HEK293 (cell line): Measurements from ENCODE around the gene SPON1.

Experiments
- CTCF ChIA-PET: fragments of 350-600 bp; formaldehyde crosslinking; extraction: SDS; loops from one replicate; lab custom pipeline; 2021; ENCODE audit warnings: antibody characterized with exemption; lab: Yijun Ruan, JAX
- POLR2A ChIA-PET: fragments of 300-600 bp; formaldehyde crosslinking; extraction: SDS; loops from one replicate; lab custom pipeline; 2020; ENCODE audit warnings: antibody characterized with exemption, inconsistent platforms; lab: Yijun Ruan, JAX
- H3K27ac ChIP-seq: fragments of 200-500 bp; sonication (Bioruptor generic); 2 replicates; pipeline ENCODE4 v1.5.1; 2014; ENCODE audit warnings: low read depth, low read length, control low read depth, inconsistent platforms; ENCODE audit errors: extremely low read depth
- H3K36me3 ChIP-seq, 2 experiments: fragments of 200-500 bp in 1 of 2; sonication (Bioruptor generic) in 1 of 2; 1 replicate in 1 of 2; 2 replicates in 1 of 2; pipeline ENCODE4 v1.5.1; 2014 to 2017; ENCODE audit warnings: inconsistent platforms in 2 of 2, low read length in 2 of 2; ENCODE audit not compliant: control insufficient read depth in 2 of 2, insufficient read depth in 1 of 2
- H3K4me1 ChIP-seq: fragments of 200-500 bp; sonication (Bioruptor generic); 2 replicates; pipeline ENCODE4 v1.5.1; 2014; ENCODE audit warnings: mild to moderate bottlenecking, low read length, inconsistent platforms; ENCODE audit not compliant: control insufficient read depth, insufficient read depth
- H3K4me3 ChIP-seq: 2 replicates; pipeline ENCODE4 v1.5.1; 2011; ENCODE audit warnings: low read depth, mild to moderate bottlenecking, control low read depth, low read length, moderate library complexity
- H3K9me3 ChIP-seq: fragments of 200-500 bp; sonication (Bioruptor generic); 2 replicates; pipeline ENCODE4 v1.5.1; 2014; ENCODE audit warnings: low read depth, low read length, inconsistent platforms; ENCODE audit not compliant: control insufficient read depth, insufficient read depth
- BCL11B ChIP-seq: fragments of 450-650 bp; formaldehyde crosslinking; IDR thresholded peaks from 2 replicates; pipeline ENCODE4 v1.5.1; 2016; ENCODE audit warnings: low read depth, missing biosample characterization, missing genetic modification characterization
- FEZF1 ChIP-seq: fragments of 450-650 bp; formaldehyde crosslinking; IDR thresholded peaks from 2 replicates; pipeline ENCODE4 v1.5.1; 2016; ENCODE audit warnings: missing biosample characterization, missing genetic modification characterization
- HOXD13 ChIP-seq: sonication (generic); formaldehyde crosslinking; IDR thresholded peaks from 2 replicates; pipeline ENCODE4 v1.8.0; 2022; ENCODE audit warnings: missing genetic modification reagents, borderline replicate concordance
- KLF8 ChIP-seq: fragments of 450-650 bp; formaldehyde crosslinking; IDR thresholded peaks from 2 replicates; pipeline ENCODE4 v1.5.1; 2016; ENCODE audit warnings: missing biosample characterization, missing genetic modification characterization
- MEIS1 ChIP-seq: sonication (generic); formaldehyde crosslinking; IDR thresholded peaks from 2 replicates; pipeline ENCODE4 v1.8.1; 2022; ENCODE audit warnings: missing genetic modification reagents, mild to moderate bottlenecking, borderline replicate concordance
- SP7 ChIP-seq: fragments of 450-650 bp; formaldehyde crosslinking; IDR thresholded peaks from 2 replicates; pipeline ENCODE4 v1.5.1; 2016; ENCODE audit warnings: missing biosample characterization, missing genetic modification characterization
- TCF7L2 ChIP-seq: IDR thresholded peaks from 2 replicates; pipeline ENCODE4 v1.6.1; 2011; ENCODE audit warnings: low read depth, mild to moderate bottlenecking, inconsistent platforms, low read length, moderate library complexity, borderline replicate concordance
- WT1 ChIP-seq: fragments of 450-650 bp; formaldehyde crosslinking; IDR thresholded peaks from 2 replicates; pipeline ENCODE4 v1.5.1; 2016; ENCODE audit warnings: missing biosample characterization, missing genetic modification characterization
- ZBTB21 ChIP-seq: fragments of 450-650 bp; formaldehyde crosslinking; IDR thresholded peaks from 2 replicates; pipeline ENCODE4 v1.5.1; 2017; ENCODE audit warnings: missing biosample characterization, missing genetic modification characterization
- ZFP37 ChIP-seq: fragments of 450-650 bp; formaldehyde crosslinking; IDR thresholded peaks from 2 replicates; pipeline ENCODE4 v1.5.1; 2016; ENCODE audit warnings: missing biosample characterization, missing genetic modification characterization
- ZNF114 ChIP-seq: fragments of 450-650 bp; formaldehyde crosslinking; IDR thresholded peaks from 2 replicates; pipeline ENCODE4 v1.5.0; 2017; ENCODE audit warnings: missing biosample characterization, missing genetic modification characterization
- ZNF2 ChIP-seq: fragments of 450-650 bp; formaldehyde crosslinking; IDR thresholded peaks from 2 replicates; pipeline ENCODE4 v1.5.1; 2016; ENCODE audit warnings: missing biosample characterization, missing genetic modification characterization
- ZNF23 ChIP-seq: fragments of 450-650 bp; formaldehyde crosslinking; IDR thresholded peaks from 2 replicates; pipeline ENCODE4 v1.5.1; 2016; ENCODE audit warnings: missing biosample characterization, missing genetic modification characterization, borderline replicate concordance
- ZNF274 ChIP-seq, 2 experiments: fragments of 200-500 bp in 1 of 2; fragments of 450-650 bp in 1 of 2; sonication (Bioruptor generic) in 1 of 2; formaldehyde crosslinking in 1 of 2; IDR thresholded peaks; 2 replicates each; pipeline versions ENCODE4 v1.5.1 to v1.6.1; 2014 to 2016; ENCODE audit warnings: borderline replicate concordance in 1 of 2, inconsistent platforms in 1 of 2, low read length in 1 of 2, missing biosample characterization in 1 of 2, missing genetic modification characterization in 1 of 2
- ZNF394 ChIP-seq: fragments of 450-650 bp; formaldehyde crosslinking; IDR thresholded peaks from 2 replicates; pipeline ENCODE4 v1.5.1; 2016; ENCODE audit warnings: missing biosample characterization, missing genetic modification characterization, mild to moderate bottlenecking, moderate library complexity, borderline replicate concordance
- ZNF426 ChIP-seq: fragments of 450-650 bp; formaldehyde crosslinking; IDR thresholded peaks from 2 replicates; pipeline ENCODE4 v1.5.1; 2017; ENCODE audit warnings: missing biosample characterization, missing genetic modification characterization, mild to moderate bottlenecking, inconsistent platforms, moderate library complexity
- ZNF473 ChIP-seq: fragments of 450-650 bp; formaldehyde crosslinking; IDR thresholded peaks from 2 replicates; pipeline ENCODE4 v1.5.1; 2017; ENCODE audit warnings: missing biosample characterization, missing genetic modification characterization
- ZNF501 ChIP-seq: fragments of 450-650 bp; formaldehyde crosslinking; IDR thresholded peaks from 2 replicates; pipeline ENCODE4 v1.5.1; 2016; ENCODE audit warnings: missing biosample characterization, missing genetic modification characterization
- ZNF510 ChIP-seq: fragments of 450-650 bp; formaldehyde crosslinking; IDR thresholded peaks from 2 replicates; pipeline ENCODE4 v1.5.1; 2018; ENCODE audit warnings: mild to moderate bottlenecking, missing genetic modification characterization, missing biosample characterization; ENCODE audit not compliant: insufficient replicate concordance
- ZNF521 ChIP-seq: fragments of 450-650 bp; formaldehyde crosslinking; IDR thresholded peaks from 2 replicates; pipeline ENCODE4 v1.5.1; 2017; ENCODE audit warnings: missing biosample characterization, mild to moderate bottlenecking, missing genetic modification characterization
- ZNF548 ChIP-seq: fragments of 450-650 bp; formaldehyde crosslinking; IDR thresholded peaks from 2 replicates; pipeline ENCODE4 v1.5.1; 2016; ENCODE audit warnings: missing biosample characterization, missing genetic modification characterization
- ZNF561 ChIP-seq: fragments of 450-650 bp; IDR thresholded peaks from 2 replicates; pipeline ENCODE4 v1.5.1; 2018; ENCODE audit warnings: missing biosample characterization, missing genetic modification characterization, borderline replicate concordance
- ZNF600 ChIP-seq: fragments of 450-650 bp; formaldehyde crosslinking; IDR thresholded peaks from 2 replicates; pipeline ENCODE4 v1.5.1; 2016; ENCODE audit warnings: missing biosample characterization, missing genetic modification characterization
- ZNF629 ChIP-seq: fragments of 450-650 bp; formaldehyde crosslinking; IDR thresholded peaks from 2 replicates; pipeline ENCODE4 v1.5.1; 2017; ENCODE audit warnings: missing biosample characterization, missing genetic modification characterization
- ZNF658 ChIP-seq: fragments of 450-650 bp; formaldehyde crosslinking; IDR thresholded peaks from 2 replicates; pipeline ENCODE4; 2016; ENCODE audit warnings: missing biosample characterization, missing genetic modification characterization
- ZNF701 ChIP-seq: fragments of 450-650 bp; formaldehyde crosslinking; IDR thresholded peaks from 2 replicates; pipeline ENCODE4 v1.5.1; 2016; ENCODE audit warnings: missing biosample characterization, missing genetic modification characterization
- ZNF843 ChIP-seq: fragments of 450-650 bp; formaldehyde crosslinking; IDR thresholded peaks from 2 replicates; pipeline ENCODE4 v1.5.1; 2016; ENCODE audit warnings: missing biosample characterization, missing genetic modification characterization
- ZSCAN30 ChIP-seq: fragments of 450-650 bp; IDR thresholded peaks from 2 replicates; pipeline ENCODE4 v1.5.1; 2018; ENCODE audit warnings: missing biosample characterization, mild to moderate bottlenecking, missing genetic modification characterization, moderate library complexity
- ZXDB ChIP-seq: fragments of 450-650 bp; formaldehyde crosslinking; IDR thresholded peaks from 2 replicates; pipeline ENCODE4 v1.5.1; 2016; ENCODE audit warnings: missing biosample characterization, missing genetic modification characterization
- TF ChIP-seq, protein P1 (sequence below): IDR thresholded peaks from 2 replicates; pipeline ENCODE4 v1.6.1; 2011; ENCODE audit warnings: mild to moderate bottlenecking, low read depth, low read length, borderline replicate concordance
- TF ChIP-seq, protein P2 (sequence below): fragments of 450-650 bp; formaldehyde crosslinking; IDR thresholded peaks from 2 replicates; pipeline ENCODE4 v1.5.1; 2016; ENCODE audit warnings: missing biosample characterization, missing genetic modification characterization

The SPON1 gene

DNA sequence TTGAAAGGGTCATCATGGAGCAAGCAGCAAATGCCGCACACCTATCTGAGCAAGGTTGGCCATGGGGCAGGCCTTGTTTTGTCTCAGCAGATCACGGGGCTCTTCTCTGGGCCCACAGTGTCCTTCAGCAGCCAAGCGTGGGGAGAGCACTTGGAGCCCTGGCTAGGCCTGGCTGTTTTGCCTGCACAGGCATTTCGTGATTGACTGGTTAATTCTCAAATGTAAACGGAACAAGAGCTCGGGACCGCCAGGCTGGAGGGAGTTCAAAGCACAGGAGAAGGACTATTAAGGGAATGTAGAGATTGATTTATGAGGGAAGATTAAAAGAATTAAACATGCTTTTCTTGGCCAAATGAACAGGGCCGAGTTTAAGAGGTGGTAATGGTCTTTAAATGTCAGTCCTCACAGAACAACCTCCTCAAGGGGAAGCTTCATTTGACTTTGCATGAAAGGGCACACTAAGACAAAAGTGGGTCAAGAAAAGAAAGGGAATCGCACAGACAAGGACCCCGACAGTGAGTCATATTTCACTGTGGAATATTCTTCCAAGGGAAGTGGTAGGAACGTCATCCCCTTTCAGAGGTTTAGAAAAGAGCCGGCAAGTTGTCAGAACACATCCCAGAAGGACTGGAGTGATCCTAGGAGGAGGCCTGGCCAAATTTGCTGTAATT lies 20.7 kb downstream of the SPON1 start (continued):
- TF ChIP-seq TCF7L2 (peak; percentile 70; the same call in 1 of the 2 replicates), SP7 (tag by site-specific recombination) (no peak)
- TF ChIP-seq, all 188 proteins: peak for 16

DNA sequence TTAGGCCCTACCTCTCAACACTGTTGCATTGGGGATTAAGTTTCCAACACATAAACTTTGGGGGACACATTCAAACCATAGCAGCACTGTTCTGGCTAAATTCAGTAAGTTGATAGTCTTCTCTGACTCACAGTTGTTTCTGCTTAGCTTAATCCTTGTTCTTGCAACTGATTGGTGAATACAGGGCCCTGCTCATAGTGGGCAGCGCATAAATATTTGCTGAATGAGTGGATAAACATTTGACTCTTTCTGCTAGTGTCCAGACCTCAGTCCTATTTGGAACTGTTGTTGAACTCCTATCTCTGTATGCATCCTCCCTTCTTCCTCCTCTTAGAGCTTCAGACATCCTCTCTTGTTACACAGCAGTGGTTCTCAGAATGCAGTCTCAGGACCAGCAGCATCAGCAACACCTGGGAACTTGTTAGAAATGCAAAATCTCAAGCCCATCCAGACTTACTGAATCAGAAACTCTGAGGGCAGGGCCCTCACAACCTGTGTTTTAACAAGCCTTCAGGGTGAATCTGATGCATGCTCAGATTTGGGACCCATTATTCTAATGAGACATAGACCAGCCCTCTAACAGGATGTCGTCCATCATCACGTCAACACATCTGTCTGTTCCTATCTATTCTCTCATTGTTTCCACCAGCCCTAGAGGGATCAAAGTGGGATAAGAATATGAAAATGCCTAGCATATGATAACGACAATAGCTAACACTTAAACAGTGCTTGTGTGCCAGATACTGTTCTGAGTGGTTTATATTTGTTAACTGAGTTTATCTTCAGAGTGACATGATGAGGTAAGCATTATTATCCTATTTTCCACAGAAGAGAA lies 22.3 kb downstream of the SPON1 start:
- POLR2A ChIA-PET = no interaction called here
- Histone ChIP-seq H3K36me3 (no peaks in the 10 kb centered on the region), H3K9me3 (no peaks in the 10 kb centered on the region), H3K27ac (no peak overlapping the region), H3K4me3 (no peak overlapping the region), H3K4me1 (no peaks in the 10 kb centered on the region)
- TF ChIP-seq ZNF473 (tag by site-specific recombination) = no peak
- TF ChIP-seq ZNF701 (tag by site-specific recombination) = no peak
- TF ChIP-seq ZNF600 (tag by site-specific recombination) = peak; percentile 37; the same call in 1 of the 2 replicates
- no peak for TF ChIP-seq ZNF521 (tag by site-specific recombination)
- 0 out of 2 replicates have a peak, but pooled peaks have one; percentile 13 for TF ChIP-seq FEZF1 (tag by site-specific recombination)
- no peak for TF ChIP-seq ZNF510 (tag by site-specific recombination)
- no peak for TF ChIP-seq KLF8 (tag by site-specific recombination)
- TF ChIP-seq ZNF394 = no peak
- TF ChIP-seq ZXDB (tag by site-specific recombination) = 0 out of 2 replicates have a peak, but pooled peaks have one; percentile 27
- peak; percentile 30; the same call in 1 of the 2 replicates for TF ChIP-seq ZNF843 (tag by site-specific recombination)
- no peak for TF ChIP-seq ZNF2 (tag by site-specific recombination)
- no peak for TF ChIP-seq ZNF561 (tag by site-specific recombination)
- no peak for TF ChIP-seq ZNF629
- TF ChIP-seq ZSCAN30 (tag by site-specific recombination) = no peak
- TF ChIP-seq BCL11B (tag by site-specific recombination) = no peak
- no peak for TF ChIP-seq ZNF426 (tag by site-specific recombination)
- TF ChIP-seq MEIS1 (CRISPR knock-in tag) = peak; percentile 37; the same call in 1 of the 2 replicates
- peak; percentile 40; the same call in 1 of the 2 replicates for TF ChIP-seq TCF7L2
- TF ChIP-seq ZNF501 (tag by site-specific recombination) = no peak
- TF ChIP-seq, protein P1, sequence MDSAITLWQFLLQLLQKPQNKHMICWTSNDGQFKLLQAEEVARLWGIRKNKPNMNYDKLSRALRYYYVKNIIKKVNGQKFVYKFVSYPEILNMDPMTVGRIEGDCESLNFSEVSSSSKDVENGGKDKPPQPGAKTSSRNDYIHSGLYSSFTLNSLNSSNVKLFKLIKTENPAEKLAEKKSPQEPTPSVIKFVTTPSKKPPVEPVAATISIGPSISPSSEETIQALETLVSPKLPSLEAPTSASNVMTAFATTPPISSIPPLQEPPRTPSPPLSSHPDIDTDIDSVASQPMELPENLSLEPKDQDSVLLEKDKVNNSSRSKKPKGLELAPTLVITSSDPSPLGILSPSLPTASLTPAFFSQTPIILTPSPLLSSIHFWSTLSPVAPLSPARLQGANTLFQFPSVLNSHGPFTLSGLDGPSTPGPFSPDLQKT = no peak
- TF ChIP-seq ZBTB21 (tag by site-specific recombination) = no peak
- TF ChIP-seq ZNF23 (tag by site-specific recombination) = no peak
- no peak for TF ChIP-seq ZNF114 (tag by site-specific recombination)
- TF ChIP-seq WT1 = 0 out of 2 replicates have a peak, but pooled peaks have one; percentile 7
- TF ChIP-seq, protein P2, sequence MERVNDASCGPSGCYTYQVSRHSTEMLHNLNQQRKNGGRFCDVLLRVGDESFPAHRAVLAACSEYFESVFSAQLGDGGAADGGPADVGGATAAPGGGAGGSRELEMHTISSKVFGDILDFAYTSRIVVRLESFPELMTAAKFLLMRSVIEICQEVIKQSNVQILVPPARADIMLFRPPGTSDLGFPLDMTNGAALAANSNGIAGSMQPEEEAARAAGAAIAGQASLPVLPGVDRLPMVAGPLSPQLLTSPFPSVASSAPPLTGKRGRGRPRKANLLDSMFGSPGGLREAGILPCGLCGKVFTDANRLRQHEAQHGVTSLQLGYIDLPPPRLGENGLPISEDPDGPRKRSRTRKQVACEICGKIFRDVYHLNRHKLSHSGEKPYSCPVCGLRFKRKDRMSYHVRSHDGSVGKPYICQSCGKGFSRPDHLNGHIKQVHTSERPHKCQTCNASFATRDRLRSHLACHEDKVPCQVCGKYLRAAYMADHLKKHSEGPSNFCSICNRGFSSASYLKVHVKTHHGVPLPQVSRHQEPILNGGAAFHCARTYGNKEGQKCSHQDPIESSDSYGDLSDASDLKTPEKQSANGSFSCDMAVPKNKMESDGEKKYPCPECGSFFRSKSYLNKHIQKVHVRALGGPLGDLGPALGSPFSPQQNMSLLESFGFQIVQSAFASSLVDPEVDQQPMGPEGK (tag by site-specific recombination) = no peak
- no peak for TF ChIP-seq ZNF658
- TF ChIP-seq ZNF548 (tag by site-specific recombination) = no peak
- TF ChIP-seq HOXD13 (CRISPR knock-in tag) = no peak
- no peak for TF ChIP-seq ZFP37 (tag by site-specific recombination)
- TF ChIP-seq ZNF274 (IDR thresholded peaks at IDR 0.05; ENCODE audit: low read length) = no peak
- TF ChIP-seq ZNF274 (tag by site-specific recombination; IDR thresholded peaks at IDR 0.05; ENCODE audit: borderline replicate concordance) = no peak
- CTCF ChIA-PET = interaction anchor here (0.6 to 1.5 kb wide), 2 partner anchors 11 to 14 kb away, joined by 3 to 4 read pairs; no protein-coding TSS in a partner anchor
